Measurements from ENCODE around the gene ARID1B. TPM values are rescaled to one million over a fixed set of nuclear protein-coding genes. Genes with fewer than 3 reads are reported as not detected.

ARID1B gene
- total and polyA plus RNA-seq, 7 experiments from 2014 or later, result 17.5 to 164 (median 139) TPM

GRCh38 chr6:156794546-156795354 lies 17.6 kb downstream of the ARID1B start:
- Histone ChIP-seq H3K36me3 (ENCODE audit: control insufficient read depth in 2 of 3, insufficient read depth in 3 of 3, low read length in 3 of 3) (no peaks in the 10 kb centered on the region), H3K4me1 (ENCODE audit: control insufficient read depth in 2 of 2, insufficient read depth in 2 of 2, low read length in 2 of 2) (peaks cover 6 to 30% of the 10 kb centered on the region in 2 donors), H3K9me3 (ENCODE audit: control insufficient read depth in 2 of 3, low read length in 3 of 3) (no peaks in the 10 kb centered on the region), H3K27ac (ENCODE audit: low read depth, low read length) (no peak overlapping the region), H3K27me3 (ENCODE audit: control insufficient read depth in 2 of 2, insufficient read depth in 2 of 2, low read length in 2 of 2) (no peaks in the 10 kb centered on the region), H3K4me3 (ENCODE audit: low read length) (no peak overlapping the region)
- intact Hi-C loops (cut with micrococcal nuclease), result loop anchor here in 1 of 2 donors (5.0 kb wide), 1 partner anchor 33 kb away; no protein-coding TSS in a partner anchor
- DNase-seq (no peak), ATAC-seq (peak; percentile 35)
- H3K4me3 Mint-ChIP-seq, result peak overlapping the region in 6 of 10 donors; percentile 4 to 69 (median 44)
- H3K9me3 Mint-ChIP-seq, result no peaks in the 10 kb centered on the region
- H3K36me3 Mint-ChIP-seq, result peaks cover 0 to 9% (median 6%) of the 10 kb centered on the region in 5 donors
- peaks cover 34 to 100% (median 94%) of the 10 kb centered on the region in 7 donors for H3K4me1 Mint-ChIP-seq
- ChIA-PET POLR2A (interaction anchor here (0.7 kb wide), 1 partner anchor 9 kb away, joined by 6 read pairs; no protein-coding TSS in a partner anchor), CTCF (no interaction called here)
- no peaks in the 10 kb centered on the region for H3K27me3 Mint-ChIP-seq
- H3K27ac Mint-ChIP-seq, result peak overlapping the region in 4 of 9 donors; percentile 1 to 84 (median 18)

GRCh38 chr6:156795825-156796224 lies 18.6 kb downstream of the ARID1B start:
- CTCF ChIA-PET, result no interaction called here
- peaks cover 0 to 10% (median 6%) of the 10 kb centered on the region in 5 donors for H3K36me3 Mint-ChIP-seq

GRCh38 chr6:156796627-156797026 lies 19.4 kb downstream of the ARID1B start:
- Histone ChIP-seq H3K4me3 (ENCODE audit: low read length) (no peak overlapping the region), H3K27ac (ENCODE audit: low read depth, low read length) (no peak overlapping the region), H3K9me3 (ENCODE audit: control insufficient read depth in 2 of 3, low read length in 3 of 3) (no peaks in the 10 kb centered on the region), H3K36me3 (ENCODE audit: control insufficient read depth in 2 of 3, insufficient read depth in 3 of 3, low read length in 3 of 3) (no peaks in the 10 kb centered on the region), H3K4me1 (ENCODE audit: control insufficient read depth in 2 of 2, insufficient read depth in 2 of 2, low read length in 2 of 2) (peaks cover 6 to 18% of the 10 kb centered on the region in 2 donors), H3K27me3 (ENCODE audit: control insufficient read depth in 2 of 2, insufficient read depth in 2 of 2, low read length in 2 of 2) (no peaks in the 10 kb centered on the region)
- Mint-ChIP-seq H3K4me1 (peaks cover 27 to 95% (median 82%) of the 10 kb centered on the region in 7 donors), H3K36me3 (peaks cover 0 to 12% (median 6%) of the 10 kb centered on the region in 5 donors), H3K9me3 (no peaks in the 10 kb centered on the region), H3K4me3 (peak overlapping the region in 6 of 10 donors; percentile 5 to 69 (median 34)), H3K27me3 (no peaks in the 10 kb centered on the region), H3K27ac (peak overlapping the region in 4 of 9 donors; percentile 9 to 32 (median 28))
- no peak for ATAC-seq
- ChIA-PET POLR2A (interaction anchor here (0.7 to 1.2 kb wide), 2 partner anchors 16 to 1291 kb away, joined by 4 to 5 read pairs; no protein-coding TSS in a partner anchor), CTCF (no interaction called here)
- intact Hi-C loops (cut with micrococcal nuclease), result no loop called here
- DNase-seq, result no peak

More at GRCh38 chr6:156795825-156796224, 18.6 kb downstream of the ARID1B start:
- POLR2A ChIA-PET, result interaction anchor here (1.2 kb wide), 1 partner anchor 15 kb away, joined by 4 read pairs; no protein-coding TSS in a partner anchor
- Histone ChIP-seq H3K27ac (ENCODE audit: low read depth, low read length) (no peak overlapping the region), H3K36me3 (ENCODE audit: control insufficient read depth in 2 of 3, insufficient read depth in 3 of 3, low read length in 3 of 3) (no peaks in the 10 kb centered on the region), H3K4me3 (ENCODE audit: low read length) (no peak overlapping the region), H3K9me3 (ENCODE audit: control insufficient read depth in 2 of 3, low read length in 3 of 3) (no peaks in the 10 kb centered on the region), H3K27me3 (ENCODE audit: control insufficient read depth in 2 of 2, insufficient read depth in 2 of 2, low read length in 2 of 2) (no peaks in the 10 kb centered on the region), H3K4me1 (ENCODE audit: control insufficient read depth in 2 of 2, insufficient read depth in 2 of 2, low read length in 2 of 2) (peaks cover 6 to 25% of the 10 kb centered on the region in 2 donors)
- Mint-ChIP-seq H3K27me3 (no peaks in the 10 kb centered on the region), H3K4me1 (peaks cover 29 to 95% (median 85%) of the 10 kb centered on the region in 7 donors), H3K27ac (peak overlapping the region in 6 of 9 donors; percentile 9 to 71 (median 36)), H3K4me3 (peak overlapping the region; percentile 23 to 74 (median 61)), H3K9me3 (no peaks in the 10 kb centered on the region)
- intact Hi-C loops (cut with micrococcal nuclease), result no loop called here
- DNase-seq (no peak), ATAC-seq (no peak)

- CTCF ChIA-PET, result no interaction called here
- intact Hi-C loops (cut with micrococcal nuclease), result no loop called here
- H3K27me3 ChIP-seq (ENCODE audit: control insufficient read depth in 2 of 2, insufficient read depth in 2 of 2, low read length in 2 of 2), result no peaks in the 10 kb centered on the region
- H3K4me3 Mint-ChIP-seq, result peak overlapping the region in 7 of 10 donors; percentile 14 to 69 (median 41)
- no peaks in the 10 kb centered on the region for H3K27me3 Mint-ChIP-seq
- peaks cover 29 to 95% (median 81%) of the 10 kb centered on the region in 7 donors for H3K4me1 Mint-ChIP-seq
- H3K36me3 Mint-ChIP-seq, result peaks cover 0 to 16% (median 6%) of the 10 kb centered on the region in 5 donors
- H3K36me3 ChIP-seq (ENCODE audit: control insufficient read depth in 2 of 3, insufficient read depth in 3 of 3, low read length in 3 of 3), result no peaks in the 10 kb centered on the region
- H3K27ac ChIP-seq (ENCODE audit: low read depth, low read length), result no peak overlapping the region
- peaks cover 9 to 24% of the 10 kb centered on the region in 2 donors for H3K4me1 ChIP-seq (ENCODE audit: control insufficient read depth in 2 of 2, insufficient read depth in 2 of 2, low read length in 2 of 2)
- POLR2A ChIA-PET, result interaction anchor here (0.7 kb wide), 1 partner anchor 369 kb away, joined by 3 read pairs; no protein-coding TSS in a partner anchor
- H3K9me3 Mint-ChIP-seq, result no peaks in the 10 kb centered on the region
- peak overlapping the region in 5 of 9 donors; percentile 5 to 40 (median 39) for H3K27ac Mint-ChIP-seq
- H3K9me3 ChIP-seq (ENCODE audit: control insufficient read depth in 2 of 3, low read length in 3 of 3), result no peaks in the 10 kb centered on the region
- peak; percentile 11 for ATAC-seq
- DNase-seq, result no peak
- H3K4me3 ChIP-seq (ENCODE audit: low read length), result no peak overlapping the region
Observed at GRCh38 chr6:156797901-156798735, 20.9 kb downstream of the ARID1B start.

GRCh38 chr6:156801712-156802111 lies 24.5 kb downstream of the ARID1B start:
- H3K4me1 ChIP-seq (ENCODE audit: control insufficient read depth in 2 of 2, insufficient read depth in 2 of 2, low read length in 2 of 2), result peaks cover 13 to 29% of the 10 kb centered on the region in 2 donors
- ATAC-seq (no peak), DNase-seq (no peak)
- ChIA-PET CTCF (no interaction called here), POLR2A (interaction anchor here (0.7 kb wide), 1 partner anchor 120 kb away, joined by 3 read pairs; no protein-coding TSS in a partner anchor)
- no peaks in the 10 kb centered on the region for H3K9me3 Mint-ChIP-seq
- H3K36me3 ChIP-seq (ENCODE audit: control insufficient read depth in 2 of 3, insufficient read depth in 3 of 3, low read length in 3 of 3), result no peaks in the 10 kb centered on the region
- H3K4me1 Mint-ChIP-seq, result peaks cover 33 to 94% (median 80%) of the 10 kb centered on the region in 7 donors
- no peaks in the 10 kb centered on the region for H3K9me3 ChIP-seq (ENCODE audit: control insufficient read depth in 2 of 3, low read length in 3 of 3)
- no peaks in the 10 kb centered on the region for H3K27me3 ChIP-seq (ENCODE audit: control insufficient read depth in 2 of 2, insufficient read depth in 2 of 2, low read length in 2 of 2)
- peaks cover 0 to 16% (median 6%) of the 10 kb centered on the region in 5 donors for H3K36me3 Mint-ChIP-seq
- no peak overlapping the region for H3K4me3 ChIP-seq (ENCODE audit: low read length)
- H3K27ac ChIP-seq (ENCODE audit: low read depth, low read length), result no peak overlapping the region
- intact Hi-C loops (cut with micrococcal nuclease), result loop anchor here in 1 of 2 donors (2.0 kb wide), 1 partner anchor 17 kb away; no protein-coding TSS in a partner anchor
- H3K27me3 Mint-ChIP-seq, result no peaks in the 10 kb centered on the region
- H3K27ac Mint-ChIP-seq, result peak overlapping the region in 2 of 9 donors; percentile 25 to 49
- peak overlapping the region in 5 of 10 donors; percentile 13 to 62 (median 29) for H3K4me3 Mint-ChIP-seq

- peaks cover 38 to 94% (median 80%) of the 10 kb centered on the region in 7 donors for H3K4me1 Mint-ChIP-seq
- no peak for ATAC-seq
- H3K4me3 ChIP-seq (ENCODE audit: low read length), result no peak overlapping the region
Observed at GRCh38 chr6:156803353-156803752, 26.2 kb downstream of the ARID1B start.

More at GRCh38 chr6:156803353-156803752, 26.2 kb downstream of the ARID1B start:
- Mint-ChIP-seq H3K27me3 (no peaks in the 10 kb centered on the region), H3K27ac (peak overlapping the region in 7 of 9 donors; percentile 3 to 86 (median 37)), H3K9me3 (no peaks in the 10 kb centered on the region), H3K36me3 (peaks cover 0 to 9% (median 0%) of the 10 kb centered on the region in 5 donors), H3K4me3 (peak overlapping the region in 7 of 10 donors; percentile 20 to 70 (median 55))
- Histone ChIP-seq H3K27me3 (ENCODE audit: control insufficient read depth in 2 of 2, insufficient read depth in 2 of 2, low read length in 2 of 2) (no peaks in the 10 kb centered on the region), H3K27ac (ENCODE audit: low read depth, low read length) (no peak overlapping the region), H3K9me3 (ENCODE audit: control insufficient read depth in 2 of 3, low read length in 3 of 3) (no peaks in the 10 kb centered on the region), H3K4me1 (ENCODE audit: control insufficient read depth in 2 of 2, insufficient read depth in 2 of 2, low read length in 2 of 2) (peaks cover 12 to 29% of the 10 kb centered on the region in 2 donors), H3K36me3 (ENCODE audit: control insufficient read depth in 2 of 3, insufficient read depth in 3 of 3, low read length in 3 of 3) (no peaks in the 10 kb centered on the region)
- POLR2A ChIA-PET, result interaction anchor here (0.6 kb wide), 1 partner anchor 23 kb away, joined by 3 read pairs; no protein-coding TSS in a partner anchor
- DNase-seq, result no peak
- CTCF ChIA-PET, result interaction anchor here (0.8 kb wide), 1 partner anchor 24 kb away, joined by 3 read pairs; no protein-coding TSS in a partner anchor
- intact Hi-C loops (cut with micrococcal nuclease), result loop anchor here in 1 of 2 donors (2.0 kb wide), 1 partner anchor 15 kb away; no protein-coding TSS in a partner anchor

Measured in naive thymus-derived CD4-positive, alpha-beta T cell (primary cell).